NOMO-1 treated with DMSO at 0.1 percent for 48 hours (cell line): ENCODE results near the gene ACTN1.

ENCODE experiments used
- DNase-seq: peaks from one replicate; lab custom pipeline; 2025; ENCODE audit not compliant: unreplicated experiment; lab: John Stamatoyannopoulos, UW

ACTN1 gene

GRCh38 chr14:68891851-68892660, 87.0 kb downstream of the ACTN1 start:
- DNase-seq = no peak

GRCh38 chr14:68890173-68890931, 88.8 kb downstream of the ACTN1 start:
- no peak for DNase-seq

- no peak for DNase-seq
These were observed 90.2 kb downstream of the ACTN1 start for GRCh38 chr14:68888883-68889282.

- DNase-seq = no peak
These were observed 90.9 kb downstream of the ACTN1 start for GRCh38 chr14:68888025-68888850.

GRCh38 chr14:68886109-68886434, 93.0 kb downstream of the ACTN1 start:
- no peak for DNase-seq

GRCh38 chr14:68885226-68886108, 93.6 kb downstream of the ACTN1 start:
- no peak for DNase-seq

GRCh38 chr14:68884031-68885030, 94.8 kb downstream of the ACTN1 start:
- no peak for DNase-seq

GRCh38 chr14:68882235-68882634, 96.9 kb downstream of the ACTN1 start:
- DNase-seq = no peak

- no peak for DNase-seq
These were observed 97.7 kb downstream of the ACTN1 start for GRCh38 chr14:68881396-68881795.

- DNase-seq = no peak
These were observed 98.5 kb downstream of the ACTN1 start for GRCh38 chr14:68880581-68881105.

GRCh38 chr14:68879841-68880575, 99.1 kb downstream of the ACTN1 start:
- no peak for DNase-seq

- no peak for DNase-seq
These were observed 99.8 kb downstream of the ACTN1 start for GRCh38 chr14:68879321-68879781.

- no peak for DNase-seq
These were observed 100.2 kb downstream of the ACTN1 start for GRCh38 chr14:68878908-68879307.

GRCh38 chr14:68877993-68878575, 101.0 kb downstream of the ACTN1 start:
- no peak for DNase-seq

- DNase-seq = no peak
These were observed 102.1 kb downstream of the ACTN1 start for GRCh38 chr14:68876976-68877375.

GRCh38 chr14:68874746-68875155, 104.4 kb downstream of the ACTN1 start:
- no peak for DNase-seq

- DNase-seq = no peak
These were observed 105.7 kb downstream of the ACTN1 start for GRCh38 chr14:68873376-68873775.

GRCh38 chr14:68871392-68871791, 107.7 kb downstream of the ACTN1 start:
- no peak for DNase-seq
